WTC11 (cell line): ENCODE results near the gene ZNF556. TPM values are rescaled to one million over a fixed set of nuclear protein-coding genes. Genes with fewer than 3 reads are reported as not detected.
A peak's percentile ranks its signal among the peaks of the same experiment; 100 is the strongest.
"Not testable (repeated sequence)": the region's sequence is repeated elsewhere in the genome, so short reads cannot be mapped to it uniquely, and the experiment has no call there.

ENCODE experiments used
- ATAC-seq: fragments of 200-7000 bp; cut with Tn5 transposase; 2 replicates; pipeline ENCODE4 v1.10.0; 2021; ENCODE audit warnings: mild to moderate bottlenecking, moderate library complexity
- CTCF ChIA-PET: fragments of 300-600 bp; sonication (Branson Sonifier 250); formaldehyde crosslinking; loops from one replicate; lab custom pipeline; 2021; ENCODE audit warnings: antibody characterized with exemption; lab: Charles Lee
- POLR2A ChIA-PET: fragments of 350-600 bp; sonication (Branson Sonifier 250); formaldehyde crosslinking; loops from one replicate; lab custom pipeline; 2021; ENCODE audit warnings: antibody characterized with exemption; lab: Charles Lee
- DNase-seq: peaks from one replicate; pipeline ENCODE4 v3.0.0; 2021; ENCODE audit warnings: low spot score
- H3K27ac Mint-ChIP-seq: 2 replicates; pipeline ENCODE4 v1.8.0; 2021; ENCODE audit warnings: mixed read lengths
- H3K27me3 Mint-ChIP-seq: 2 replicates; pipeline ENCODE4 v1.8.0; 2021; ENCODE audit warnings: low read depth, mild to moderate bottlenecking, moderate library complexity, mixed read lengths
- H3K36me3 Mint-ChIP-seq: 2 replicates; pipeline ENCODE4 v1.8.0; 2021; ENCODE audit warnings: mixed read lengths
- H3K4me1 Mint-ChIP-seq: 2 replicates; pipeline ENCODE4 v1.8.0; 2022; ENCODE audit warnings: mixed read lengths
- H3K4me3 Mint-ChIP-seq: 2 replicates; pipeline ENCODE4 v1.8.0; 2021; ENCODE audit warnings: mild to moderate bottlenecking, moderate library complexity, mixed read lengths
- H3K9me3 Mint-ChIP-seq: 2 replicates; pipeline ENCODE4 v1.8.0; 2021; ENCODE audit warnings: mixed read lengths
- ARID4B ChIP-seq: sonication (generic); formaldehyde crosslinking; IDR thresholded peaks from 2 replicates; pipeline ENCODE4 v1.8.0; 2023; ENCODE audit warnings: missing genetic modification reagents, mild to moderate bottlenecking, borderline replicate concordance
- CBFB ChIP-seq: sonication (generic); formaldehyde crosslinking; IDR thresholded peaks from 2 replicates; pipeline ENCODE4 v1.8.1; 2022; ENCODE audit warnings: mild to moderate bottlenecking, low read depth, missing genetic modification reagents
- E2F5 ChIP-seq: sonication (generic); formaldehyde crosslinking; IDR thresholded peaks from 2 replicates; pipeline ENCODE4 v1.8.1; 2022; ENCODE audit warnings: mild to moderate bottlenecking, moderate library complexity, missing genetic modification reagents
- JAZF1 ChIP-seq: fragments of 250-450 bp; sonication (Bioruptor Pico); IDR thresholded peaks from 2 replicates; pipeline ENCODE4 v1.9.0; 2021; ENCODE audit warnings: moderate library complexity, mild to moderate bottlenecking, inconsistent platforms
- NFE2L1 ChIP-seq: sonication (generic); formaldehyde crosslinking; IDR thresholded peaks from 2 replicates; pipeline ENCODE4 v1.8.1; 2023; ENCODE audit warnings: missing genetic modification reagents
- NR3C1 ChIP-seq: sonication (generic); formaldehyde crosslinking; conservative IDR thresholded peaks from 2 replicates; pipeline ENCODE4 v1.8.1; 2023; ENCODE audit warnings: low read depth, mild to moderate bottlenecking, missing genetic modification reagents
- SMAD3 ChIP-seq: sonication (generic); formaldehyde crosslinking; IDR thresholded peaks from 2 replicates; pipeline ENCODE4 v1.8.0; 2022; ENCODE audit warnings: missing genetic modification reagents, mild to moderate bottlenecking, borderline replicate concordance
- TEAD1 ChIP-seq: sonication (generic); formaldehyde crosslinking; IDR thresholded peaks from 2 replicates; pipeline ENCODE4 v1.8.0; 2022; ENCODE audit warnings: mild to moderate bottlenecking, missing genetic modification reagents
- TEAD4 ChIP-seq: sonication (generic); formaldehyde crosslinking; IDR thresholded peaks from 2 replicates; pipeline ENCODE4 v1.8.0; 2022; ENCODE audit warnings: mild to moderate bottlenecking, missing genetic modification reagents
- ZNF121 ChIP-seq: sonication (generic); formaldehyde crosslinking; IDR thresholded peaks from 2 replicates; pipeline ENCODE4 v1.8.0; 2023; ENCODE audit warnings: missing genetic modification reagents
- ZNF425 ChIP-seq: fragments of 250-450 bp; sonication (Bioruptor Pico); conservative IDR thresholded peaks from 2 replicates; pipeline ENCODE4 v1.9.0; 2021; ENCODE audit warnings: mild to moderate bottlenecking
- total RNA-seq: library from RNA; stranded (reverse); gene quantifications from 3 replicates; pipeline ENCODE4 v1.2.3, GENCODE V29; 2021
- TF ChIP-seq, protein P1 (sequence below): fragments of 250-450 bp; sonication (Bioruptor Pico); IDR thresholded peaks from 2 replicates; pipeline ENCODE4 v1.8.0; 2021; ENCODE audit warnings: mild to moderate bottlenecking
- TF ChIP-seq, protein P2 (sequence below): sonication (generic); formaldehyde crosslinking; IDR thresholded peaks from 2 replicates; pipeline ENCODE4 v1.8.0; 2023; ENCODE audit warnings: mild to moderate bottlenecking, missing genetic modification reagents
- TF ChIP-seq, protein P3 (sequence below): sonication (generic); formaldehyde crosslinking; IDR thresholded peaks from 2 replicates; pipeline ENCODE4 v1.8.1; 2022; ENCODE audit warnings: low read depth, mild to moderate bottlenecking, moderate library complexity, missing genetic modification reagents, borderline replicate concordance

ZNF556 gene
- total RNA-seq, 1 experiment from 2014 or later: 0.11 TPM

GRCh38 chr19:2902590-2903218, 35.6 kb downstream of the ZNF556 start (continued):
- no peak for TF ChIP-seq ZNF425
- no peak for TF ChIP-seq E2F5 (CRISPR knock-in tag)

- H3K36me3 Mint-ChIP-seq, H3K4me1 Mint-ChIP-seq, H3K9me3 Mint-ChIP-seq, H3K4me3 Mint-ChIP-seq, ATAC-seq, DNase-seq, H3K27me3 Mint-ChIP-seq, H3K27ac Mint-ChIP-seq, POLR2A ChIA-PET: not testable (repeated sequence)
- CTCF ChIA-PET: interaction anchor here (0.6 to 1.0 kb wide), 2 partner anchors 48 to 226 kb away, joined by 3 to 5 read pairs; no protein-coding TSS in a partner anchor
Observed at GRCh38 chr19:2903326-2903725, 36.2 kb downstream of the ZNF556 start.

DNA sequence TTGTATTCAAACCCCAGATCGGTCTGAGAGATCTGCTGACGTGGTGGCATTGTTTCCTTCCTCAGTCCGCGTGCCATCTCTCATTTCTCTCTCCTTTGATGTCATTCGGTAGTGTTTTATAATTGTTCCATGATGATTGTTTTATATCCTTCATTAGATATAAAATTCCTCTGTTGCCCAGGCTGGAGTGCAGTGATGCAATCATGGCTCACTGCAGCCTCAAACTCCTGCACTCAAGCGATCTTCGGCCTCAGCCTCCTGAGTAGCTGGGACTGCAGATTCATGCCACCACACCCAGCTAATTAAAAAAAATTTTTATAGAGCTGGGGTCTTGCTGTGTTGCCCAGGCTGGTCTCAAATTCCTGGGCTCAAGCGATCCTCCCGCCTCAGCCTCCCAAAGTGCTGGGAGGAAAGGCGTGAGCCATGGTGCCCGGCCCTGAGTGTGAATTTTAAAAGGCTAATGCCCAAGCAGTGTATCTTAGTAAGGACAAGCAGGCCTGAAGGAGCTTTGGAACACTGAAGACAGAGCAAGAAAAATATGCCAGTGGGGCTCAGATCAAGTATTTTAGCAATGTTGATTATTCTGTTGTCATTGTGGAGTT, 38.9 kb downstream of the ZNF556 start:
- Mint-ChIP-seq H3K4me1 (peaks cover 10% of the 10 kb centered on the region), H3K9me3 (peaks cover 4% of the 10 kb centered on the region), H3K27me3 (no peaks in the 10 kb centered on the region; the same call in 1 of the 2 replicates), H3K27ac (0 out of 2 replicates have a peak overlapping the region, but pooled peaks have one; percentile 23)
- no peak for ATAC-seq
- no peak for TF ChIP-seq CBFB (CRISPR knock-in tag)
- TF ChIP-seq, protein P1, sequence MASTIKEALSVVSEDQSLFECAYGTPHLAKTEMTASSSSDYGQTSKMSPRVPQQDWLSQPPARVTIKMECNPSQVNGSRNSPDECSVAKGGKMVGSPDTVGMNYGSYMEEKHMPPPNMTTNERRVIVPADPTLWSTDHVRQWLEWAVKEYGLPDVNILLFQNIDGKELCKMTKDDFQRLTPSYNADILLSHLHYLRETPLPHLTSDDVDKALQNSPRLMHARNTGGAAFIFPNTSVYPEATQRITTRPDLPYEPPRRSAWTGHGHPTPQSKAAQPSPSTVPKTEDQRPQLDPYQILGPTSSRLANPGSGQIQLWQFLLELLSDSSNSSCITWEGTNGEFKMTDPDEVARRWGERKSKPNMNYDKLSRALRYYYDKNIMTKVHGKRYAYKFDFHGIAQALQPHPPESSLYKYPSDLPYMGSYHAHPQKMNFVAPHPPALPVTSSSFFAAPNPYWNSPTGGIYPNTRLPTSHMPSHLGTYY (CRISPR knock-in tag): no peak
- TF ChIP-seq NR3C1 (CRISPR knock-in tag): no peak
- 0 out of 2 replicates have a peak, but pooled peaks have one; percentile 20 for TF ChIP-seq ZNF121 (CRISPR knock-in tag)
- TF ChIP-seq SMAD3 (CRISPR knock-in tag): no peak
- no peak for TF ChIP-seq NFE2L1 (CRISPR knock-in tag)
- TF ChIP-seq, all 79 proteins: peak for 1
- Mint-ChIP-seq H3K36me3 (peaks cover 3% of the 10 kb centered on the region), H3K4me3 (no peak overlapping the region)
- POLR2A ChIA-PET: interaction anchor here (0.5 kb wide), 1 partner anchor 772 kb away, joined by 5 read pairs; no protein-coding TSS in a partner anchor
- no peak for DNase-seq
- CTCF ChIA-PET: no interaction called here

DNA sequence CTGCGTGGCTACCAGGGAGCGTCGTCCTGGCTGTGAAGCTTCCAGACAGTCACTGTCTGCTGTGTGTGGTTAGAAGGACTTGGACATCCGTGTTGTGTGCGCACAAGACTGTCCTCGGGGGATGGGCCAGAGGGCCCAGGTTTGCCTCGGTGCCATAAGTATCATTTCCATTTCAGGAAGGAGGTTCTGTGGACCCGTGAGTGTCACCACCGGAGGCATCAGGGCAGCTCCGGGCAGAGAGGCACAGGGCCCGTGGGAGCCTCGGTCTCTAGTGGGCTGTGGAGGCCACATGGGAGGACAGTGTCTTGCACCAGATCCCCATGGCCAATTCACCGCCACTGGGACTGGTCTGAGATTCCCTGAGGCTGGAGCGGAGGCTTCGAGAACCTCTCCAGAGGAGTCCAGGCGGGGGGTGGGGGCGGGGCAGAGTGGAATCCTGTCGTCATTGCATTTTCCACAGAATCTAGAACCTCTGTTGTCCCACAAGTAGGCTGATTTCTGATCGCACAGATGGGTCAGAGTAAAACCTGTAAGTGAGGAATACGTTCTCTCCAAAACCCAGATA, 39.6 kb downstream of the ZNF556 start:
- no peak for ATAC-seq
- ChIA-PET POLR2A (no interaction called here), CTCF (interaction anchor here (0.5 to 0.9 kb wide), 2 partner anchors 65 to 258 kb away, joined by 3 read pairs; partner anchors contain the start of gene ZNF555)
- H3K36me3 Mint-ChIP-seq: peaks cover 6% of the 10 kb centered on the region
- 0 out of 2 replicates have a peak overlapping the region, but pooled peaks have one; percentile 23 for H3K27ac Mint-ChIP-seq
- H3K4me3 Mint-ChIP-seq: no peak overlapping the region
- H3K9me3 Mint-ChIP-seq: peaks cover 7% of the 10 kb centered on the region
- DNase-seq: no peak
- H3K4me1 Mint-ChIP-seq: peaks cover 7% of the 10 kb centered on the region
- no peaks in the 10 kb centered on the region; the same call in 1 of the 2 replicates for H3K27me3 Mint-ChIP-seq
- TF ChIP-seq TEAD4 (no peak), JAZF1 (CRISPR knock-in tag) (no peak), TEAD1 (CRISPR knock-in tag) (no peak), ZNF121 (CRISPR knock-in tag) (no peak), ARID4B (CRISPR knock-in tag) (no peak)
- TF ChIP-seq, protein P2, sequence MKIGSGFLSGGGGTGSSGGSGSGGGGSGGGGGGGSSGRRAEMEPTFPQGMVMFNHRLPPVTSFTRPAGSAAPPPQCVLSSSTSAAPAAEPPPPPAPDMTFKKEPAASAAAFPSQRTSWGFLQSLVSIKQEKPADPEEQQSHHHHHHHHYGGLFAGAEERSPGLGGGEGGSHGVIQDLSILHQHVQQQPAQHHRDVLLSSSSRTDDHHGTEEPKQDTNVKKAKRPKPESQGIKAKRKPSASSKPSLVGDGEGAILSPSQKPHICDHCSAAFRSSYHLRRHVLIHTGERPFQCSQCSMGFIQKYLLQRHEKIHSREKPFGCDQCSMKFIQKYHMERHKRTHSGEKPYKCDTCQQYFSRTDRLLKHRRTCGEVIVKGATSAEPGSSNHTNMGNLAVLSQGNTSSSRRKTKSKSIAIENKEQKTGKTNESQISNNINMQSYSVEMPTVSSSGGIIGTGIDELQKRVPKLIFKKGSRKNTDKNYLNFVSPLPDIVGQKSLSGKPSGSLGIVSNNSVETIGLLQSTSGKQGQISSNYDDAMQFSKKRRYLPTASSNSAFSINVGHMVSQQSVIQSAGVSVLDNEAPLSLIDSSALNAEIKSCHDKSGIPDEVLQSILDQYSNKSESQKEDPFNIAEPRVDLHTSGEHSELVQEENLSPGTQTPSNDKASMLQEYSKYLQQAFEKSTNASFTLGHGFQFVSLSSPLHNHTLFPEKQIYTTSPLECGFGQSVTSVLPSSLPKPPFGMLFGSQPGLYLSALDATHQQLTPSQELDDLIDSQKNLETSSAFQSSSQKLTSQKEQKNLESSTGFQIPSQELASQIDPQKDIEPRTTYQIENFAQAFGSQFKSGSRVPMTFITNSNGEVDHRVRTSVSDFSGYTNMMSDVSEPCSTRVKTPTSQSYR: no peak
- TF ChIP-seq, protein P3, sequence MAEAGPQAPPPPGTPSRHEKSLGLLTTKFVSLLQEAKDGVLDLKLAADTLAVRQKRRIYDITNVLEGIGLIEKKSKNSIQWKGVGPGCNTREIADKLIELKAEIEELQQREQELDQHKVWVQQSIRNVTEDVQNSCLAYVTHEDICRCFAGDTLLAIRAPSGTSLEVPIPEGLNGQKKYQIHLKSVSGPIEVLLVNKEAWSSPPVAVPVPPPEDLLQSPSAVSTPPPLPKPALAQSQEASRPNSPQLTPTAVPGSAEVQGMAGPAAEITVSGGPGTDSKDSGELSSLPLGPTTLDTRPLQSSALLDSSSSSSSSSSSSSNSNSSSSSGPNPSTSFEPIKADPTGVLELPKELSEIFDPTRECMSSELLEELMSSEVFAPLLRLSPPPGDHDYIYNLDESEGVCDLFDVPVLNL (CRISPR knock-in tag): no peak
